ENCODE data around the gene CDK15.
"Not testable (repeated sequence)": the region's sequence is repeated elsewhere in the genome, so short reads cannot be mapped to it uniquely, and the experiment has no call there.

The CDK15 gene

GRCh38 chr2:201808027-201808426 is 1.7 kb downstream of the CDK15 start (continued):
- TF ChIP-seq ZNF639 (tag by site-specific recombination; IDR thresholded peaks at IDR 0.05) (no peak), ZIC2 (tag by site-specific recombination; IDR thresholded peaks at IDR 0.05) (peak; percentile 37; the same call in 1 of the 2 replicates), WT1 (tag by site-specific recombination; IDR thresholded peaks at IDR 0.05) (peak; percentile 97), ZNF654 (tag by site-specific recombination; IDR thresholded peaks at IDR 0.05; ENCODE audit: low read depth) (no peak), OSR2 (tag by site-specific recombination; IDR thresholded peaks at IDR 0.05) (peak; percentile 63), ZNF792 (tag by site-specific recombination; IDR thresholded peaks at IDR 0.05) (no peak), ZNF341 (tag by site-specific recombination; IDR thresholded peaks at IDR 0.05; ENCODE audit: low read depth) (peak; percentile 25), ZNF391 (tag by site-specific recombination; IDR thresholded peaks at IDR 0.05; ENCODE audit: borderline replicate concordance, low read depth) (no peak), PRDM2 (tag by site-specific recombination; IDR thresholded peaks at IDR 0.05; ENCODE audit: borderline replicate concordance) (no peak)

GRCh38 chr2:201809633-201810032 is 3.3 kb downstream of the CDK15 start:
- TF ChIP-seq ZNF555 (tag by site-specific recombination; conservative IDR thresholded peaks at IDR 0.05) (no peak), MYNN (tag by site-specific recombination; IDR thresholded peaks at IDR 0.05; ENCODE audit: borderline replicate concordance) (peak; percentile 91), ZNF600 (tag by site-specific recombination; IDR thresholded peaks at IDR 0.05) (0 out of 2 replicates have a peak, but pooled peaks have one; percentile 13)
- ChIA-PET CTCF (interaction anchor here (0.8 kb wide), 1 partner anchor 219 kb away, joined by 3 read pairs; no protein-coding TSS in a partner anchor), POLR2A (no interaction called here)

GRCh38 chr2:201810604-201811003 is 4.3 kb downstream of the CDK15 start:
- H3K36me3 ChIP-seq (ENCODE audit: control insufficient read depth in 2 of 2, insufficient read depth in 1 of 2, low read length in 2 of 2); H3K4me3 ChIP-seq (ENCODE audit: low read depth, low read length); H3K9me3 ChIP-seq (ENCODE audit: control insufficient read depth, insufficient read depth, low read depth, low read length); H3K27ac ChIP-seq (ENCODE audit: extremely low read depth, low read depth, low read length); CTCF ChIA-PET; POLR2A ChIA-PET: not testable (repeated sequence)
- H3K4me1 ChIP-seq (ENCODE audit: control insufficient read depth, insufficient read depth, low read length): peaks cover 37% of the 10 kb centered on the region

More at GRCh38 chr2:201809633-201810032, 3.3 kb downstream of the CDK15 start:
- Histone ChIP-seq H3K4me1 (ENCODE audit: control insufficient read depth, insufficient read depth, low read length) (peaks cover 37% of the 10 kb centered on the region), H3K27ac (ENCODE audit: extremely low read depth, low read depth, low read length) (no peak overlapping the region), H3K36me3 (ENCODE audit: control insufficient read depth in 2 of 2, insufficient read depth in 1 of 2, low read length in 2 of 2) (no peaks in the 10 kb centered on the region), H3K9me3 (ENCODE audit: control insufficient read depth, insufficient read depth, low read depth, low read length) (no peaks in the 10 kb centered on the region), H3K4me3 (ENCODE audit: low read depth, low read length) (no peak overlapping the region)

Data from HEK293 (cell line).